ENCODE results near the gene PMM2. TPM values are rescaled to one million over a fixed set of nuclear protein-coding genes. Genes with fewer than 3 reads are reported as not detected.

PMM2 gene
- total and polyA plus RNA-seq, 9 of the 15 experiments (the other 6 are each of a cell fraction or from before 2014, with no cell fraction given) = 5.6 to 42.7 (median 25.9) TPM

DNA sequence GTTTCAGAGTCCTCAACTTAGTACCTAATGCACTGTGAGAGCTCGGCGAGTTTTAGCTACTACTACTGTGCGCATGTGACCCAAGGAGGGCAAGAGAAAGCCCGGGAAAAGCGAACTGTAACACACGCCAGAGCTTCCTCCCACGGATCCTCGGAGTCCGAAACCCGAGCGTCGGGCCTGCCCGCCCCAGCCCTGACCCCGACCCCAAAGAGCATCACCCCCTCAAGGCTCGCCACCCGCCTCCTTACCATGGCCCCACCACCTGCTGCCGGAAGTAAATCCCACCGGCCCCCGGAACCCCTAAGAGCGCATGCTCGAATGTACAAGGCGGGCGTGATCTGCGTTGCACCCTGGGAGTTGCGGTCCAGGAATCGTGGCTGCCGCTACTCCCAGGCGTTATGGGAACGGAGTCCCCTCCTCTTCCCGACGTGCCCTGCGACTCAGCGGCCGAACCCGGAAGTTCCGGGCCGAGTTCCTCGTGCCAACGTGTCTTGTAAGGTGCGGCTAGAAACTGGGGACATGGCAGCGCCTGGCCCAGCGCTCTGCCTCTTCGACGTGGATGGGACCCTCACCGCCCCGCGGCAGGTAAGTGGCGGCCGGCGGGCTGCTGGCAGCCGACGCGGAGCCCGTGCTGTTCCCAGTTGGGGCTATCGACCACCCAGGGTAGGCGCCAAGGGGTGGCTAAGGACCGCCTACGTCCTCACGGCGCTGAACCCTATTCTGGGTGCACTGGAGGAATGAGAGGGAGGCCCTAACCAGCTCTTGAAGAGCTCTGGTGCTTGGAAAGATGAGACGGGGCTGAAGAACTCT is at the start of gene PMM2, which contains the start of gene TMEM186 (continued):
- TF ChIP-seq NR2F6 (CRISPR knock-in tag; IDR thresholded peaks at IDR 0.05) (no peak), HSF4 (CRISPR knock-in tag; IDR thresholded peaks at IDR 0.05; ENCODE audit: borderline replicate concordance) (no peak), CAMTA2 (CRISPR knock-in tag; conservative IDR thresholded peaks at IDR 0.05) (no peak), TEAD1 (CRISPR knock-in tag; IDR thresholded peaks at IDR 0.05) (peak in 1 of 2 experiments; percentile 89; a peak in 1 of 4 replicates), ZNF780A (CRISPR knock-in tag; IDR thresholded peaks at IDR 0.05) (no peak), MBD2 (IDR thresholded peaks at IDR 0.05; ENCODE audit: borderline replicate concordance, low read depth) (peak; percentile 74; the same call in 1 of the 2 replicates), RFX1 (IDR thresholded peaks at IDR 0.05) (peak; percentile 91), NR1H2 (CRISPR knock-in tag; IDR thresholded peaks at IDR 0.05) (no peak), SRSF3 (IDR thresholded peaks at IDR 0.05; ENCODE audit: insufficient read depth, low read length) (no peak), RAD51 (IDR thresholded peaks at IDR 0.05; ENCODE audit: borderline replicate concordance, low read depth) (peak; percentile 61; the same call in 1 of the 2 replicates), BRCA1 (IDR thresholded peaks at IDR 0.05) (no peak), BRCA1 (CRISPR knock-in tag; IDR thresholded peaks at IDR 0.05) (no peak), EP300 (IDR thresholded peaks at IDR 0.05; ENCODE audit: low read length) (no peak), EZH2 (IDR thresholded peaks at IDR 0.05; ENCODE audit: borderline replicate concordance, low read depth, low read length) (no peak), RBM25 (IDR thresholded peaks at IDR 0.05; ENCODE audit: low read depth, low read length, severe bottlenecking) (no peak), WHSC1 (IDR thresholded peaks at IDR 0.05; ENCODE audit: low read length) (no peak)
- TF ChIP-seq, protein P1, sequence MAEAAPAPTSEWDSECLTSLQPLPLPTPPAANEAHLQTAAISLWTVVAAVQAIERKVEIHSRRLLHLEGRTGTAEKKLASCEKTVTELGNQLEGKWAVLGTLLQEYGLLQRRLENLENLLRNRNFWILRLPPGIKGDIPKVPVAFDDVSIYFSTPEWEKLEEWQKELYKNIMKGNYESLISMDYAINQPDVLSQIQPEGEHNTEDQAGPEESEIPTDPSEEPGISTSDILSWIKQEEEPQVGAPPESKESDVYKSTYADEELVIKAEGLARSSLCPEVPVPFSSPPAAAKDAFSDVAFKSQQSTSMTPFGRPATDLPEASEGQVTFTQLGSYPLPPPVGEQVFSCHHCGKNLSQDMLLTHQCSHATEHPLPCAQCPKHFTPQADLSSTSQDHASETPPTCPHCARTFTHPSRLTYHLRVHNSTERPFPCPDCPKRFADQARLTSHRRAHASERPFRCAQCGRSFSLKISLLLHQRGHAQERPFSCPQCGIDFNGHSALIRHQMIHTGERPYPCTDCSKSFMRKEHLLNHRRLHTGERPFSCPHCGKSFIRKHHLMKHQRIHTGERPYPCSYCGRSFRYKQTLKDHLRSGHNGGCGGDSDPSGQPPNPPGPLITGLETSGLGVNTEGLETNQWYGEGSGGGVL (CRISPR knock-in tag; IDR thresholded peaks at IDR 0.05) = no peak
- TF ChIP-seq, protein P2, sequence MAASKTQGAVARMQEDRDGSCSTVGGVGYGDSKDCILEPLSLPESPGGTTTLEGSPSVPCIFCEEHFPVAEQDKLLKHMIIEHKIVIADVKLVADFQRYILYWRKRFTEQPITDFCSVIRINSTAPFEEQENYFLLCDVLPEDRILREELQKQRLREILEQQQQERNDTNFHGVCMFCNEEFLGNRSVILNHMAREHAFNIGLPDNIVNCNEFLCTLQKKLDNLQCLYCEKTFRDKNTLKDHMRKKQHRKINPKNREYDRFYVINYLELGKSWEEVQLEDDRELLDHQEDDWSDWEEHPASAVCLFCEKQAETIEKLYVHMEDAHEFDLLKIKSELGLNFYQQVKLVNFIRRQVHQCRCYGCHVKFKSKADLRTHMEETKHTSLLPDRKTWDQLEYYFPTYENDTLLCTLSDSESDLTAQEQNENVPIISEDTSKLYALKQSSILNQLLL (CRISPR knock-in tag; IDR thresholded peaks at IDR 0.05; ENCODE audit: borderline replicate concordance) = no peak
- TF ChIP-seq, protein P3, sequence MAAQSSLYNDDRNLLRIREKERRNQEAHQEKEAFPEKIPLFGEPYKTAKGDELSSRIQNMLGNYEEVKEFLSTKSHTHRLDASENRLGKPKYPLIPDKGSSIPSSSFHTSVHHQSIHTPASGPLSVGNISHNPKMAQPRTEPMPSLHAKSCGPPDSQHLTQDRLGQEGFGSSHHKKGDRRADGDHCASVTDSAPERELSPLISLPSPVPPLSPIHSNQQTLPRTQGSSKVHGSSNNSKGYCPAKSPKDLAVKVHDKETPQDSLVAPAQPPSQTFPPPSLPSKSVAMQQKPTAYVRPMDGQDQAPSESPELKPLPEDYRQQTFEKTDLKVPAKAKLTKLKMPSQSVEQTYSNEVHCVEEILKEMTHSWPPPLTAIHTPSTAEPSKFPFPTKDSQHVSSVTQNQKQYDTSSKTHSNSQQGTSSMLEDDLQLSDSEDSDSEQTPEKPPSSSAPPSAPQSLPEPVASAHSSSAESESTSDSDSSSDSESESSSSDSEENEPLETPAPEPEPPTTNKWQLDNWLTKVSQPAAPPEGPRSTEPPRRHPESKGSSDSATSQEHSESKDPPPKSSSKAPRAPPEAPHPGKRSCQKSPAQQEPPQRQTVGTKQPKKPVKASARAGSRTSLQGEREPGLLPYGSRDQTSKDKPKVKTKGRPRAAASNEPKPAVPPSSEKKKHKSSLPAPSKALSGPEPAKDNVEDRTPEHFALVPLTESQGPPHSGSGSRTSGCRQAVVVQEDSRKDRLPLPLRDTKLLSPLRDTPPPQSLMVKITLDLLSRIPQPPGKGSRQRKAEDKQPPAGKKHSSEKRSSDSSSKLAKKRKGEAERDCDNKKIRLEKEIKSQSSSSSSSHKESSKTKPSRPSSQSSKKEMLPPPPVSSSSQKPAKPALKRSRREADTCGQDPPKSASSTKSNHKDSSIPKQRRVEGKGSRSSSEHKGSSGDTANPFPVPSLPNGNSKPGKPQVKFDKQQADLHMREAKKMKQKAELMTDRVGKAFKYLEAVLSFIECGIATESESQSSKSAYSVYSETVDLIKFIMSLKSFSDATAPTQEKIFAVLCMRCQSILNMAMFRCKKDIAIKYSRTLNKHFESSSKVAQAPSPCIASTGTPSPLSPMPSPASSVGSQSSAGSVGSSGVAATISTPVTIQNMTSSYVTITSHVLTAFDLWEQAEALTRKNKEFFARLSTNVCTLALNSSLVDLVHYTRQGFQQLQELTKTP (IDR thresholded peaks at IDR 0.05; ENCODE audit: low read depth in 1 of 2, partially characterized antibody in 2 of 2) = peak in 1 of 2 experiments; percentile 94
- TF ChIP-seq, protein P4, sequence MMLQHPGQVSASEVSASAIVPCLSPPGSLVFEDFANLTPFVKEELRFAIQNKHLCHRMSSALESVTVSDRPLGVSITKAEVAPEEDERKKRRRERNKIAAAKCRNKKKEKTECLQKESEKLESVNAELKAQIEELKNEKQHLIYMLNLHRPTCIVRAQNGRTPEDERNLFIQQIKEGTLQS (IDR thresholded peaks at IDR 0.05) = no peak
- TF ChIP-seq, protein P4 (CRISPR knock-in tag; conservative IDR thresholded peaks at IDR 0.05) = peak; percentile 86; the same call in 1 of the 2 replicates

Measured in K562 (cell line).